HG03457 (cell line): ENCODE measurements around the gene ATAD3A.
"Not testable (repeated sequence)": the region's sequence is repeated elsewhere in the genome, so short reads cannot be mapped to it uniquely, and the experiment has no call there.

ENCODE experiments used
- ATAC-seq: cut with Tn5 transposase; IDR thresholded peaks from one replicate; pipeline ENCODE4 v1.9.1; 2021; ENCODE audit warnings: moderate number of reproducible peaks; ENCODE audit not compliant: unreplicated experiment

ATAD3A gene

DNA sequence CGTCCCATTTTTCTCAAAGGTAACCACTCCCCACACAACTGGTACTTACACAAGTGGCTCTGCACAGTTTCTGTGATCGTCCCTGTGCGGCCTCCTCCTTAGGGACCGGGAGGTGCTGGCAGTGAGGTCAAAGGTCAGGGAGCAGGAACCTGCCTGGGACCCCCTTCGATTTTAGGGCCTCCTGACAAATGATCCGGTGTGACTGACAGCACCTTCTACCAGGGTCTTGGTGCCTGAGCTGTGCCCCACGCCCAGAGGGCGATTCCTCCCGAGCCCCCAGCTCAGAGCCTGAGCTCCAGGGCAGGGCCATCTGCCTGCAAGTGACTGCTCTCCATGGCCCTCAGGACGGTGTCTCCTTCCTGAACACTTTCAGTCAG is 40.3 kb downstream of the ATAD3A start:
- no peak for ATAC-seq

DNA sequence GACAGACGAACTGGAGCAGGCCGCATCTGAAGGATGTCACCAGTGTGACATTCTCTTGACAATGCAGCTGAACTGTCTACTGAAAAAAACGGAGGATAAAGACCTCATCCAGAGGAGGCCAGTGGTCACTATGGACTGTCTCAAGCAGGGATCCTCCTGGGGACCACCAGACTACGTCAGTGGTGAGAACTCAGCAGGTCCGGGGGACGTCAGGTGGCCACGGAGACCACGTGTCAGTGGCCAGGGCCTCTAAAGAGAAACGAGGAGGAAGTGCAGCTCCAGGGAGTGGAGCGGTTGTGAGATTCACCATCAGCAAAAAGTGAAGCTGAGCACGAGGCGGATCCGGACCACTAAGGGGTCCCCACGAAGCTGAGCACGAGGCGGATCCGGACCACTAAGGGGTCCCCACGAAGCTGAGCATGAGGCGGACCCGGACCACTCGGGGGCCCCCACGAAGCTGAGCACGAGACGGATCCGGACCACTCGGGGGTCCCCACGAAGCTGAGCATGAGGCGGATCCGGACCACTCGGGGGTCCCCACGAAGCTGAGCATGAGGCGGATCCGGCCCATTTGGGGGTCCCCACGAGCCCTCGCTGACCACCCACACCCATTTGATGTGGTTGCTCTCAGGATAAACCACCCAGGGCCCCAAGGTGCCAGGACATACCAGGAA is 42.0 kb downstream of the ATAD3A start:
- ATAC-seq, result no peak

DNA sequence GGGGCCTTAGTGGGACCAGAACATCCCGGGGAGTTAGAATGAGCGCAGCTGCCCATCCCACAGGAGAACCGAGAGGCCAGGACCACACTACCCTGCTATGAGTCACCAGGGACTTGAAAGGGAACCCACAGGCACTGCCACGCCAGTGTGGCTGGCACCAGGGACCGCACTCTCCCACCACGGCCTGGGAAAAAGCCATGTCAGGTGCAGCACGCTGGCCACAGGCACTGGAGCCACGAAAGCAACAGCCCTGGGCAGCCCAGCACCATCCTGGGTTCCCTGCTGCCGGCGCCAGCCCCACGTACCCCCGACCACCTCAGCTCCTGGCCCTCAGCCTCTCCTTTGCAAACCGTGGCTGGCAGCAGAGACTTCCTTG is 42.6 kb downstream of the ATAD3A start:
- ATAC-seq, result no peak

DNA sequence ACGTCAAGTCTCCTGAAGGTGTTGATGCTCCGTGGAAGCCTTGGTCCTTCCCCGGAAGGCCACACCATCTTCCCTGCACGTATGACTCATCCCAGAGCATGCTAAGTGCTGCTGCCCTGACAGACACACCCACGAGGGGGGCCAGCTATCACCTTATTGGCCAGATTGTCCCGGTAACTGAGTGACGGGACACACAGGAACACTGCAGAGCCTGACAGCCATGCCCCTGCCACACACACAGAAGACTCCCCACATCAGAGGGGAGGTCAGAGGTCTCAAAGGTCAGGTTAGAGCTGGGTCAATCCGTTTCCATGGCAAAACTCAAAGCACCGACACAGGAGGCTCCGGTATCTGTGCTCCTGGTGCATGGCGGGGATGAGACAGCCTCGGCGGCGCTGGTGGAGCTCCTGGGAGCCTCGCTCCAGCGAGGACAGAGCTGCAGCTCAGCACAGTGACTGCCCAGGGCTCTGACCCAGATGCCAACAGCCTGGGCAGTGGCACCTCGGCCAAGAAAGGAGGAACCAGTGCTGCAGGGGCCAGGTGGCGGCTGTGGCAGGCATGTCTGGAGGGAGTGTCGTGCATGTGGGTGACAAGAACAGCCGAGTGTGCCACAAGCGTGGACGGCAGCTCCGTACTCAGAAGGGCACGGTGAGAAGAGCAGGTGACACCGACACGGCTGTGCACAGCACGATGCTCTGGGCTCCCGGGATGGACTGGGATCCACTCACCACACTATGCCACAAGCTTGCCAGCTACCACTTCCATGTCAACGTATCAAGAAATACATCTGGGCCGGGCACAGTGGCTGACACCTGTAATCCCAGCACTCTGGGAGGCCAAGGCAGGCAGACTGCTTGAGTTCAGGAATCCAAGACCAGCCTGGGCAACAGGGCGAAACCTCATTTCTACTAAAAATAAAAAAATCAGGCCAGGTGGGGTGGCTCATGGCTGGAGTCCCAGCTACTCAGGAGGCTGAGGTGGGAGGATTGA is 43.3 kb downstream of the ATAD3A start:
- ATAC-seq, result no peak

DNA sequence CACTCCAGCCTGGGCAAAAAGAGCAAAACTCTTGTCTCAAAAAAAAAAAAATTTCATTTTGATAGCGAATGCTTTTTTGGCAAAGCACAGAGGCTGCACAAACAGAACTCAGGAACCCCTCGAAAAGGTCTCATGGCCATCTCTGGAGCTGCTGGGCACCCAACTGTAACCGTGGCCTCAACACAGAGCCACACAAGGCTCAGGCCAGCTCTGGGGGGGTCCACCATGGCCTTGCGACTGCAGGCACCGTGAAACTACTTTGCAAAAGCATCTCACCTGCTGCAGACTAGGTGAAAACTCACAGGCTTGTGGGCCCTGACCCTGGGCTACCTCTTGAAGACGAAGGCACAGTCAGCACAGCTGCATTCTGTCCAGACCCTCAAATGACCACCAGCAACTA is 44.5 kb downstream of the ATAD3A start:
- no peak for ATAC-seq

DNA sequence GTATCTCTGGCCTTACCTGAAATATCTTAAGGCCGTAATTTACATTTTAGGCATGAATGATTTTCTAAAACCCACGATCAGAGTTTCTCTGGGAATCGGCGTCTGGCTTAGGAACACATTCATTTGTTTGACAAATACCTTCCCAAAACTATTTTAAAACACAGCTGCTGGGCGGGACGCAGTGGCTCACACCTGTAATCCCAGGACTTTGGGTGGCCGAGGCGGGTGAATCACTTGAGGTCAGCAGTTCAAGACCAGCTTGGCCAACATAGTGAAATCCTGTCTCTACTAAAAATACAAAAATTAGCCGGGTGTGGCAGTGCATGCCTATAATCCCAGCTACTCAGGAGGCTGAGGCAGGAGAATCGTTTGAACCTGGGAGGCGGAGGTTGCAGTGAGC is 45.0 kb downstream of the ATAD3A start:
- not testable (repeated sequence) for ATAC-seq

DNA sequence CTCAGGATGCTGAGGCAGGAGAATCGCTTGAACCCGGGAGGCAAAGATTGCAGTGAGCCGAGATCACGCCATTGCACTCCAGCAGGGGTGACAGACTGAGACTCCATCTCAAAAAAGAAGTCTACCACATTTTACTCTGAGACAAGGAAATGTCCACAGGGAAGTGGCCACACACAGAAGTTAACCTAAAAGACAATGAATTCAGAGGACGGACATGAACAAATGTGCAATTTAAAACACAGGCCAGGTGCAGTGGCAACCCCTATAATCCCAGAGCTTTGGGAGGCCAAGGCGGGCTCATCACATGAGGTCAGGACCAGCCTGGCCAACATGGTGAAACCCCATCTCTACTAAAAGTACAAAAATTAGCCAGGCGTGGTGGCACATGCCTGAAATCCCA is 45.7 kb downstream of the ATAD3A start:
- ATAC-seq, result not testable (repeated sequence)

DNA sequence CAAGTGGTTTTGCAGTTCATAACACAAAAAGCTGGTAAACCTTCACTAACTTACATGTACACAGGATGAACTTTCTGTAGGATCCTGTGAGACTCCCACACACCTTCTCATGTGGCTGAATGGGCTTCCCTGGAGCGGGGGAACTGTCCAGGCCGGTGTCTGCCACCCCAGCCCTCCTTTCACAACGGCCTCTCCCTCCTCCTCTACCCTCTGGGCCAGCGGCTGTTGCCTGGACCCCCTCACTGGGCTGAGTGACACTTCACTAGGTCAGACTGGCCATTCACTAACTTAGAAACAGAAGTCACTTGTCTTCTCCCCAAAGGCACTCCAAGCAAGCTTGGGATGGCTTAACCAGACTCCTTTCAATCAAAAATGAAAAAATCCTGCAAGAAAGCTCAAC is 46.6 kb downstream of the ATAD3A start:
- no peak for ATAC-seq

DNA sequence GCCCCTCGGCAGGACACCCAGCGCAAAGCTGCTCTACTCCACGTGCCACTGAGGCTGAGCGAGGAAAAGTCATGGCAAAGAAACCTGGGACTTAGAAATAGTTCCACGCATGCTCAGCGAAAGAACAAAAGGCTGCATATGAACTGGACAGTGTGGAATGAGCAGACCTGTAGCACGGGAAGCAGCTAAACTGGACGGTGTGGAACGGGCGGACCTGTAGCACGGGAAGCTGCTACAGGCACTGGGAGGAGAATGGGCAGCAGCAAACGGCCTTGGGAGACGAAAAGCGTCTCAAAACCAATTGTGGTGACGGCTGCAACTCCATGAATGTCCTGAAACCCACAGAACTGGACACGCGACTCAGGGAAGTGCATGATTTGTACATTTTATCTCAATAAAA is 47.1 kb downstream of the ATAD3A start:
- no peak for ATAC-seq

DNA sequence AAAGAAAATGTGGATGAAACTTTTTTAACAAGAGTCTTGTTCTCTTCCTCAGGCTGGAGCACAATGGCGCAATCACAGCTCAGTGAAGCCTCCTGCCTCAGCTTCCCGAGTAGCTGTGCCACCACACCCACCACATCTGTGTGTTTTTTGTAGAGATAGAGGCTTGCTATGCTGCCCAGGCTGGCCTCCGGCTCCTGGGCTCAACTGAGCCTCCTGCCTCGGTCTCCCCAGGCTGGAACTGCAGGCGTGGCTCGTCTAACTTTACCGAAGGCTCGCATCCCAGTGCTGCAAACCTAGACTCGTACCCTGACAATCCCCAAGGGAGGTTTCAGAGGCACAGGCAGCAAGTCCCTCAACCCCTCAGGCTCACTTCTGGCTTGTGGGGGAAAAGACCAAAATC is 48.2 kb downstream of the ATAD3A start:
- ATAC-seq, result no peak

DNA sequence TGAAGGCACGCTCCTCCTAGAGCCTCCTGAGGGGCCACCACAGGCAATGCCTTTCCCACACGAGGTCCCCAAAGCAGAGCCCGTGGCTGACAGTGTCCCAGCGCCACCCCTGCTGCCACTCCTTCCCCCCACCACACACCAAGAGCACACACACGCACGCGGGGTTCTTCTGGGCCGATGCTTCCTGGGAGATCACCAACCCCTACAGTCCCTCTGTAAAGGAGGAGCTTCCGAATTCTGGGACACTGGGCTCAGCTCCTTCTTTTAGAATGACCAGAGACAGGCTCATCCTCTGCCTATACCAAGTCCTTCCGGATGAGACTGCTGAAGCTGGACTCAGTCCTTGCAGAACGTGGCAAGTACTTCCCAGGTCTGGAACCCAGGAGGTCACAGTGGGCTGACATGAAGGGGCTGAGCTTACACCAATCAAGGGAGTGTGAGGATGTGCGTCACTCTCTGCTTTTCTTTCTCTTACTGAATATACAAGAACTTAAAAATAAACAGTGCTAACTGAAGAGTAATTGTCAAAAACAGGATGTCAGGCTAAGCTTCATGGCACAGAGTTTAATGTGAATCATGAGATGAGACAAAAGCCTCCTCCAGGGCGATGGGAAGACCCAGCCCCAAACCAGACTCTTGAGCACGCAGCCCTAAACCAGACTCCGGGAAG is 50.0 kb downstream of the ATAD3A start:
- no peak for ATAC-seq

DNA sequence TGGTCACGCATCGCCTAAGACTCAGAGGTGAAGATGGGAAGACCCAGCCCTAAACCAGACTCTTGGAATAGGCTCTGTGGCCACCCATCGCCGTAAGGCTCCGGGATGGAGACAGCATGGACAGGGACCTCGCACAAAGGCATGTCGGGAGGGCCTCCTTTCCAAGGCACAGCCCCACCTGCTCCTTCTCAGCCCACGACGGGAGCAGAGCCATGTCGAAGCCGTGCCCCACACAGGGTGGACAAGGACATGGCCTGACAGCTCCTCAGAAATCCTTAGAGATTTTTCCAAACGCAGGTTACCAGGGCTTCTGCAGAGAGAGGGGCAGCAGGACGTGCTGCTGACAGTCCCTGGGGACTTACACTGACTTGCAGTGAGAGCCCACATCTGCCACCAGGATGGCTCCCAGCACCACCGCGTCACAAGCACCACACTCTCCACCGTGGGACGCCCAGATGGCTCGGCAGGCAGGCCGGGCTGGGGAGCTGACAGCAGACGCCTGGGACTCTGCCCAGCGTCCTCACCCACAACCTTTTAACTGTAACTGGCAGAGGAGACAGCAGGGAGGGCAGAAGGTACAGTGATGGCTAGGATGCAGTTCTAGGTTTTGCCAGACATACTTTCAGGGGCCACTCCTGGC is 50.7 kb downstream of the ATAD3A start:
- no peak for ATAC-seq

DNA sequence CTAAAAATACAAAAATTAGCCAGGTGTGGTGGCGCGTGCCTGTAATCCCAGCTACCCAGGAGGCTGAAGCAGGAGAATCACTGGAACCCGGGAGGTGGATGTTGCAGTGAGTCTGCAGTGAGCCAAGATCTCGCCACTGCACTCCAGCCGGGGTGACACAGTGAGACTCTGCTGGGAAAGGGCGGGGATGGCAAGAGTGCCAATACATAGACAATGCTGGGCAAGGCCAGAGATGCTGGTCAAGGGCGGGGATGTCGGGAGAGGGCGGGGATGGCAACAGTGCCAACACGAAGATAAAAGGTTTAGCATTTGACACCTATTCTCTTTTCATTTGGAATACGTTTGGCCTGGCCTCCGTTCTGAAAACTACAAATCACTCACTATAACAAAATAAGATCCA is 51.7 kb downstream of the ATAD3A start:
- ATAC-seq, result no peak

DNA sequence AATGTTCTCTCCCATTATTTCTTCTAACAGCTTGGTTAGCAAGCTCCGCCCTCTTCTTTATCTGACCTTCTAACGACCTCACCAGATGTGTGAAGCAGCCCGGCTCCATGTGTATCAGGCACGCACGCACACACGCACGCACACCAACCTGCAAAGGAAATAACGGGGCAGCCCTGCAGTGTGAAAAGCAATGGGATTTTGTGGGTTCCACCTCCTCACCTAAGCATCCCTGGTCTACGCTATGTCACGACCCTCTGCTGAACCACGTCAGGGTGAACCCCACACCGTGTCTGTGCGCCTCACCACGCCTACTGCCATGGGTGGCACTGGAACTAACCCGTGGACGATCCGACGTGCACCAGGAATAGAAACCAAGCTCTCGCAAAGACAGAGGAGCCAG is 52.3 kb downstream of the ATAD3A start:
- no peak for ATAC-seq

DNA sequence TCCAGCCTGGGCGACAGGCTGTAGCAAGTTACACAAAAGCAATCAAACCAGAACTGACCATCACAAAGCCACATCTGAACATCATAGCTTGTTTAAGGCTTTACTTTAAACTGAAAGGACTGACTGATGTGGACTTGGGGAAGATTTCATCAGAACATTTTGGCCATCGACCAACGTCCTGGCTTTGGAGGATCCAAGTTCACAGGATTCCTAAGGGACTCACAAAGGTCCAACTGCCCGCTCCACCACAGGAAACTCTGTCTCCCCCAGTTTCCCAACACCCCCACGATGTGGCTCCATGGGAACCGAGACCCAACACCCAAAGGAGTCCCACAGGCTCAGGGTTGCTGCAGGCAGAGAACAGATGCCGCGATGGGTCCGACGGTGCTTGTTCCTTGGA is 53.4 kb downstream of the ATAD3A start:
- ATAC-seq, result no peak

DNA sequence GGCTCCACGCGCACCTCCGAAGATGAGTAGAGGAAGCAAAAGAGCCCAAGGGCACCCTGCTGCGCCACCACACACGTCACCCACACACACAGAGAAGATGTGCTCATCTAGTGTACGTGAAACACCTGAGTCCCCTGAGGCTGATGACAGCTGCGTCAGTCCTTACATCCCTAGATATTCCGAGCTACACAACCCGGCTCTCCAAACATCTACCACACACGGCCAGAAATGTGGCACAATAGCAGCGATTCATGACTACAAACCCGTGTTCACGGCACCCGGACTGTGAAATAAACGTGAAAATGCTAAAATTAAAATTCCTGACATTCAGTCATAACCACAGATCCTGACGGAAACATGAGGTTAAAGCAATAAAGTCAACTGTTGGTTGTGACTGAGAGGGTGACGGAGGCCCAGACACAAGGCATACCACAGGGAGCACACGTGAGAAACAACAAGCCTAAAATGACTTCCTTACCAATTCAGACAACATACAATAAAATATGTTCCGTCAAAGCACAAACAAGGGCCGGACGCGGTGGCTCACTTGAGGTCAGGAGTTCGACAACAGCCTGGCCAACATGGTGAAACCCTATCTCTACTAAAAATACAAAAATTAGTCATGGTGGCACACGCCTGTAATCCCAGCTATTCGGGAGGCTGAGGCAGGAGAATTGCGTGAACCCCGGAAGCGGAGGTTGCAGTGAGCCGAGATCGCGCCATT is 55.4 kb downstream of the ATAD3A start:
- ATAC-seq, result no peak

DNA sequence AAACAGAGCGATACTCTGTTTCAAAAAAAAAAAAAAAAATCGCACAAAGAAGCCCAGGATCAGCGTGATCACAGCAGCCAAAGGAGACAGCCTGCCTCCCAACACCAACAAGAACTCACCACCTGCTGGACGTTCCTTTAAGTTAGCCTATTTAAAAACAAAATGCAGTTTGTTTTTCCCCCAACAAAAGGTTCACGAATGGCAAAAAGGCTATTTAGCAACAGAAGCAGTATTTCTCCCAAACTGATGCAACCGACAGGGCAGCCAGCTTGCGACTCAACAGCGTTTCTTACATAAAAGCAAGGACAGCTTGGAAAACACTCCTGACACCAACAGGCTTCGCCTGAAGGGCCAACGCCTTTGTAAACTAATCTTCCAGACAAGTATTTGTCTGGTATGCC is 55.9 kb downstream of the ATAD3A start:
- no peak for ATAC-seq

DNA sequence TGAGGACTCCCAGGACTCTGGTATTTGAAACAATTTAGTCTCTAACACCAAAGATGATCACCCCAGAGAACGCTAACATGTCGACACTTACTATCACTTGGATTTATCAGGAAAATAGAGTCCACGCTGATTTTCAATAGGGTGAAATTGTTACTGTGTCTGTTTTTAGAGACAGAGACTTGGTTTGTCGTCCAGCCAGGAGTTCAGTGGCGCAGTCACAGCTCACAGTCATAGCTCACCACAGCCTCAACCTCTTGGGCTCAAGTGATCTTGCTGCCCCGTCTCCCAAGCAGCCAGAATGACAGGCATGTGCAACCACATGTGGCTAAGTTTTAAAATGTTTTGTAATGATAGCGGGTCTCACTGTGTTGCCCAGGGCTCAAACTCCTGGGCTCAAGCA is 57.4 kb downstream of the ATAD3A start:
- ATAC-seq, result no peak

DNA sequence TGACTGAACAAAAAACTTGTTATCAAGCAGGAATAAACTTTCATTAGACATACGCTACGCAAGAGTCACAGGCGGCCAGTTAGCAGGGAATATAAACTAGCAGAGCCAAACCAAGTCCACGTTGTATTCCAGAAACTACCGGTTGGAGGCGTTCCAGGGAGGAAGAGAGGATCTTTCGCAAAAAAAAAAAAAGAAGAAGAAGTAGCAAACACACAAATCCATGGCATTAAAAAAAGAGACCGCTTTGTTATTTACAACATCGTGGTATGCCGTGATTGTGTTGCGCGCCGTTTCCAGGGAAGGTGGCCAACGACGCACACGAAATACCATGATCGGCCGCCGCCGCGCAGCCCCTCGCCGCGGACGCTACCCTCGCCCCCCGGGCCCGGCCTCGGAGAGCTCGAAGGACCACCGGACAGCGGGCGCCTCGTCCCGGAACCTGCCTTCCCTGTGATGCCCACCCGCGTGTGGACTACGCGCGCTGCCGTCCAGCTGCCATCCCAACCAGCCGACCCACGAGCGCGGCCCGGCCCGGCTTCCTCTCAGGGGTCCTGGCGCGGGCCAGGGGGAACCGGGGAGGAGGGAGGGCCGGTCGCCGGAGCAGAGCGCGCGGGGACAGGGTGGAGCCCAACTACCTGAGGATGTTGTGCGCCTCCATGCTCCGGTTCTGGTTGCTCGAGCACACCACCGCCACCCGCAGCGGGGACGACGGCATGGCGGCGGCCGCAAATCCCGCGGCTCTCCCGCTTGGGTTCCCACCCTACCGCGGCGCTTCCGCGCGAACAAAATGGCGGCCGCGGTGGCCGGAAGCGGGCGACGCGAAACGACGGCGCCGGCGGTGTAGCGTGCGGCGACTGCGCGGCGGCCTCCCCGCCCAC is 62.1 kb downstream of the ATAD3A start:
- ATAC-seq, result peak; percentile 49
